SW 1271 (cell line): ENCODE measurements around the gene CRYGC.
"Not testable (repeated sequence)": the region's sequence is repeated elsewhere in the genome, so short reads cannot be mapped to it uniquely, and the experiment has no call there.

Source experiments
- DNase-seq, 2 experiments: peaks; one replicate each; lab custom pipeline; 2025; lab: John Stamatoyannopoulos, UW

CRYGC gene

GRCh38 chr2:208136716-208137094, 7.1 kb upstream of the CRYGC start:
- DNase-seq = no peak

GRCh38 chr2:208135794-208136715, 6.4 kb upstream of the CRYGC start:
- no peak for DNase-seq

GRCh38 chr2:208134928-208135586, 5.4 kb upstream of the CRYGC start:
- no peak for DNase-seq

GRCh38 chr2:208130712-208131110, 1.1 kb upstream of the CRYGC start:
- no peak for DNase-seq

GRCh38 chr2:208128136-208128535, 1.5 kb downstream of the CRYGC start:
- DNase-seq = no peak

GRCh38 chr2:208127090-208127489, 2.5 kb downstream of the CRYGC start:
- DNase-seq = no peak

- no peak for DNase-seq
These were observed 4.4 kb downstream of the CRYGC start for GRCh38 chr2:208125251-208125650.

- not testable (repeated sequence) for DNase-seq
These were observed 5.5 kb downstream of the CRYGC start, which contains the start of gene CRYGD for GRCh38 chr2:208124013-208124715. CRYGD (minus strand) TSS chr2:208124524; CDS start chr2:208124473, 51 bp downstream.

- DNase-seq = no peak
These were observed 7.4 kb downstream of the CRYGC start for GRCh38 chr2:208122248-208122647.

GRCh38 chr2:208118918-208119317, 10.7 kb downstream of the CRYGC start:
- DNase-seq = no peak

GRCh38 chr2:208117390-208117789, 12.2 kb downstream of the CRYGC start:
- DNase-seq = not testable (repeated sequence)

GRCh38 chr2:208112969-208113368, 16.7 kb downstream of the CRYGC start:
- DNase-seq = no peak

GRCh38 chr2:208112273-208112745, 17.3 kb downstream of the CRYGC start:
- not testable (repeated sequence) for DNase-seq

- DNase-seq = no peak
These were observed 26.0 kb downstream of the CRYGC start for GRCh38 chr2:208103616-208104015.

GRCh38 chr2:208101716-208102631, 27.7 kb downstream of the CRYGC start:
- peak in 1 of 2 experiments; percentile 32 for DNase-seq

GRCh38 chr2:208099682-208100470, 29.8 kb downstream of the CRYGC start:
- DNase-seq = no peak

- DNase-seq = not testable (repeated sequence)
These were observed 30.9 kb downstream of the CRYGC start for GRCh38 chr2:208098701-208099100.

- DNase-seq = no peak
These were observed 31.4 kb downstream of the CRYGC start for GRCh38 chr2:208098267-208098666.

GRCh38 chr2:208097801-208098200, 31.8 kb downstream of the CRYGC start:
- no peak for DNase-seq

- DNase-seq = no peak
These were observed 32.3 kb downstream of the CRYGC start for GRCh38 chr2:208097313-208097712.
